ENCODE results near the gene AGRN. TPM values are rescaled to one million over a fixed set of nuclear protein-coding genes. Genes with fewer than 3 reads are reported as not detected.

AGRN gene
- total and polyA plus RNA-seq, 4 donors = 1.8 to 22.4 (median 16.9) TPM

DNA sequence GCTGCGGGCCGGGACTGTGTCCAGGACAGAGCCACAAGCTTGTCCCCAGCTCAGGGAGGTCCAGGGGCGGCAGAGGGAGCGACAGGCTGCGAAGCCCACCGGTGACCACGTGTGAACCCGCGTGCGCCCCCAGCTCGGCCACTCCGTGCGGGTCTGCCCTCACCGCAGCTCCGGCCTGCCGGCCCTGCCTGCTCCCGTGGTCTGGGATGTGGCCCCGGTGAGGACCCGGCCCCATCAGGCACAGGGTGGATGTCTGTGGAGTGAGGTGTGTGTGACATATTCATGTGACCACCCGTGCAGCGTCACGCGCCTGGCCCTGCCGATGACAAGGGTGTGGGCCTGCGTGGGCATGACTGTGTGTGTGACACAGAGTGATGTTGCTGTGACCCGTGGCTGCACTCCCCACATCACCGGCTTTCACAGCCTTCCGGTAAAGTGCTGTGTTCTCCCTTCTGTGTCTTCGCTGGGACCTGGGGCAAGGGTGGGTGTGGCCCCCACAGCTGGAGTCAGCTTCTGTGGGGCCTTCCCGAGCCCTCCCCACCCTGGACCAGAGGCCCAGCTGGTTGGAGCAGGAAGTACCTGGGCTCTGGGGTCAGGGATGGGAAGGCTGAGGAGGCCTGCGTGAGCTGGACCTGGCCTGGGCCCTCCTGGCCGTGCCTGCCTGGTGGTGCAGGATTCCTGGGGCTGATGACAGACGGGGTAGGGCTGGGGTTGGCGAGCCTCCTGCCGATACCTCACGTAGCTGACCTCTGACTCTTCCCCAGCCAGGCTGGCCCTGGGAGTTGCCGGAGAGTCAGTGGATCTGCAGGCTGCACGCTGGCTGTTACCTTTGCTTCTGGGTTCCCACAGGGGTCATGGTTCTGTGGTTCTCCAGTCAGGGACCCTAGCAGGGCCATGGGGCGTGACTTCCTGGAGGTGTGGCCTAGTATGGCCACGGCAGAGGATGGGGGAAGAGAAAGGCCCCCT lies 50.1 kb downstream of the AGRN start:
- no peaks in the 10 kb centered on the region for H3K36me3 ChIP-seq (ENCODE audit: control insufficient read depth in 4 of 4, insufficient read depth in 3 of 4, low read depth in 1 of 4, low read length in 3 of 4)
- H3K9ac ChIP-seq (ENCODE audit: low read depth in 1 of 2, low read length in 2 of 2) = no peak overlapping the region
- 63% methylated on average over 40 of the region's 40 CpGs for WGBS
- no peak for DNase-seq (ENCODE audit: low spot score)
- H3K27ac ChIP-seq (ENCODE audit: low read depth in 1 of 2, low read length in 2 of 2) = no peak overlapping the region
- H3K4me3 ChIP-seq (ENCODE audit: low read depth in 1 of 3, low read length in 3 of 3) = peak overlapping the region in 1 of 3 donors; percentile 44
- peaks cover 0 to 9% (median 6%) of the 10 kb centered on the region in 4 donors for H3K4me1 ChIP-seq (ENCODE audit: control insufficient read depth in 4 of 4, insufficient read depth in 4 of 4, low read length in 3 of 4)
- TF ChIP-seq FOXA1 (IDR thresholded peaks at IDR 0.05) (no peak), HNF4A (conservative IDR thresholded peaks at IDR 0.05) (no peak), GABPA (IDR thresholded peaks at IDR 0.05 in 1 of 2, conservative IDR thresholded peaks at IDR 0.05 in 1 of 2) (no peak)
- TF ChIP-seq, protein P1, sequence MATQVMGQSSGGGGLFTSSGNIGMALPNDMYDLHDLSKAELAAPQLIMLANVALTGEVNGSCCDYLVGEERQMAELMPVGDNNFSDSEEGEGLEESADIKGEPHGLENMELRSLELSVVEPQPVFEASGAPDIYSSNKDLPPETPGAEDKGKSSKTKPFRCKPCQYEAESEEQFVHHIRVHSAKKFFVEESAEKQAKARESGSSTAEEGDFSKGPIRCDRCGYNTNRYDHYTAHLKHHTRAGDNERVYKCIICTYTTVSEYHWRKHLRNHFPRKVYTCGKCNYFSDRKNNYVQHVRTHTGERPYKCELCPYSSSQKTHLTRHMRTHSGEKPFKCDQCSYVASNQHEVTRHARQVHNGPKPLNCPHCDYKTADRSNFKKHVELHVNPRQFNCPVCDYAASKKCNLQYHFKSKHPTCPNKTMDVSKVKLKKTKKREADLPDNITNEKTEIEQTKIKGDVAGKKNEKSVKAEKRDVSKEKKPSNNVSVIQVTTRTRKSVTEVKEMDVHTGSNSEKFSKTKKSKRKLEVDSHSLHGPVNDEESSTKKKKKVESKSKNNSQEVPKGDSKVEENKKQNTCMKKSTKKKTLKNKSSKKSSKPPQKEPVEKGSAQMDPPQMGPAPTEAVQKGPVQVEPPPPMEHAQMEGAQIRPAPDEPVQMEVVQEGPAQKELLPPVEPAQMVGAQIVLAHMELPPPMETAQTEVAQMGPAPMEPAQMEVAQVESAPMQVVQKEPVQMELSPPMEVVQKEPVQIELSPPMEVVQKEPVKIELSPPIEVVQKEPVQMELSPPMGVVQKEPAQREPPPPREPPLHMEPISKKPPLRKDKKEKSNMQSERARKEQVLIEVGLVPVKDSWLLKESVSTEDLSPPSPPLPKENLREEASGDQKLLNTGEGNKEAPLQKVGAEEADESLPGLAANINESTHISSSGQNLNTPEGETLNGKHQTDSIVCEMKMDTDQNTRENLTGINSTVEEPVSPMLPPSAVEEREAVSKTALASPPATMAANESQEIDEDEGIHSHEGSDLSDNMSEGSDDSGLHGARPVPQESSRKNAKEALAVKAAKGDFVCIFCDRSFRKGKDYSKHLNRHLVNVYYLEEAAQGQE (IDR thresholded peaks at IDR 0.05) = no peak
- TF ChIP-seq, protein P2, sequence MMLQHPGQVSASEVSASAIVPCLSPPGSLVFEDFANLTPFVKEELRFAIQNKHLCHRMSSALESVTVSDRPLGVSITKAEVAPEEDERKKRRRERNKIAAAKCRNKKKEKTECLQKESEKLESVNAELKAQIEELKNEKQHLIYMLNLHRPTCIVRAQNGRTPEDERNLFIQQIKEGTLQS (IDR thresholded peaks at IDR 0.05) = no peak
- TF ChIP-seq, protein P3, sequence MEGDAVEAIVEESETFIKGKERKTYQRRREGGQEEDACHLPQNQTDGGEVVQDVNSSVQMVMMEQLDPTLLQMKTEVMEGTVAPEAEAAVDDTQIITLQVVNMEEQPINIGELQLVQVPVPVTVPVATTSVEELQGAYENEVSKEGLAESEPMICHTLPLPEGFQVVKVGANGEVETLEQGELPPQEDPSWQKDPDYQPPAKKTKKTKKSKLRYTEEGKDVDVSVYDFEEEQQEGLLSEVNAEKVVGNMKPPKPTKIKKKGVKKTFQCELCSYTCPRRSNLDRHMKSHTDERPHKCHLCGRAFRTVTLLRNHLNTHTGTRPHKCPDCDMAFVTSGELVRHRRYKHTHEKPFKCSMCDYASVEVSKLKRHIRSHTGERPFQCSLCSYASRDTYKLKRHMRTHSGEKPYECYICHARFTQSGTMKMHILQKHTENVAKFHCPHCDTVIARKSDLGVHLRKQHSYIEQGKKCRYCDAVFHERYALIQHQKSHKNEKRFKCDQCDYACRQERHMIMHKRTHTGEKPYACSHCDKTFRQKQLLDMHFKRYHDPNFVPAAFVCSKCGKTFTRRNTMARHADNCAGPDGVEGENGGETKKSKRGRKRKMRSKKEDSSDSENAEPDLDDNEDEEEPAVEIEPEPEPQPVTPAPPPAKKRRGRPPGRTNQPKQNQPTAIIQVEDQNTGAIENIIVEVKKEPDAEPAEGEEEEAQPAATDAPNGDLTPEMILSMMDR (IDR thresholded peaks at IDR 0.05; ENCODE audit: low read depth, low read length, missing input control) = no peak
- H3K9me3 ChIP-seq (ENCODE audit: control insufficient read depth in 4 of 4, low read length in 3 of 4) = no peaks in the 10 kb centered on the region
- peaks cover 0 to 5% (median 0%) of the 10 kb centered on the region in 4 donors for H3K27me3 ChIP-seq (ENCODE audit: control insufficient read depth in 4 of 4, insufficient read depth in 4 of 4, low read length in 3 of 4)

DNA sequence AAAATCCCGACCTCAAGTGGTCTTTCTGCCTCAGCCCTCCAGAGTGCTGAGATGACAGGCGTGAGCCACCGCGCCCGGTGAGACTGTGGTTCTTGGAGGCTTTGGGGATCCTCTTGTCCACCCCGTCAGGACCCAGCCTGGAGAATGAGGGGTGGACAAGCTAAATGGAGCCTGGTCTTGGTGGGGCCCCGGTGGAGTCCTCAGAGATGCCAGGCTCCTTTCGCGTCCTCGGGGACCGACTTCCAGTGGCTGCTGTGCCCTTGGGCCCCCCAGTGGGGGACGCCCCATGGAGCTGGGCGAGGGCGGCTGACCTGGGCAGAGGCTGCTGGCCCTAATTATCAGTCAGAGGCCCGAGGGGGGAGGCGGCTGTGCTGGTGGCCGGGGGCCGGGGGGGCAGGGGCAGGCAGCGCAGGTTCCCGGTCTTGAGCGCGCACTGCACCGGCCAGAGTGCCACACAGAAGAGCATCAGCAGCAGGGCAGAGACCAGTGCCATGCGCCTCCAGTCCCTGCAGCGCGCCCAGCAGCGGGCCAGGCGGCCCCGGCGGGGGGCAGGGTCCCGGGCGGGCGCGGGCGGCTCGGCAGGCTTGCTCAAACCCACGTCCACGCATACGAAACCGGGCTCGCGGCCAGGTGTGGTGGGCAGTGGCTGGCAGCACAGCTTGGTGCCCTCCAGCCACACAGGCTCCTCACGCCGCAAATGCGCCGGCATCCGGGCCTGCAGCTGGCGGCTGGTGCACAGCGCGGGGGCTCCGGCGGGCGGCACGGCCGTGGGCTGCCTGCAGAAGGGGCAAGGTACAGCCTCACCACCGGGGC lies 51.8 kb downstream of the AGRN start:
- WGBS = 86% methylated on average over 56 of the region's 56 CpGs
- Histone ChIP-seq H3K9me3 (ENCODE audit: control insufficient read depth in 4 of 4, low read length in 3 of 4) (no peaks in the 10 kb centered on the region), H3K36me3 (ENCODE audit: control insufficient read depth in 4 of 4, insufficient read depth in 3 of 4, low read depth in 1 of 4, low read length in 3 of 4) (no peaks in the 10 kb centered on the region), H3K27me3 (ENCODE audit: control insufficient read depth in 4 of 4, insufficient read depth in 4 of 4, low read length in 3 of 4) (peaks cover 0 to 5% (median 0%) of the 10 kb centered on the region in 4 donors), H3K9ac (ENCODE audit: low read depth in 1 of 2, low read length in 2 of 2) (no peak overlapping the region), H3K4me1 (ENCODE audit: control insufficient read depth in 4 of 4, insufficient read depth in 4 of 4, low read length in 3 of 4) (peaks cover 0 to 9% (median 6%) of the 10 kb centered on the region in 4 donors), H3K4me3 (ENCODE audit: low read depth in 1 of 3, low read length in 3 of 3) (no peak overlapping the region), H3K27ac (ENCODE audit: low read depth in 1 of 2, low read length in 2 of 2) (no peak overlapping the region)
- TF ChIP-seq, protein P4, sequence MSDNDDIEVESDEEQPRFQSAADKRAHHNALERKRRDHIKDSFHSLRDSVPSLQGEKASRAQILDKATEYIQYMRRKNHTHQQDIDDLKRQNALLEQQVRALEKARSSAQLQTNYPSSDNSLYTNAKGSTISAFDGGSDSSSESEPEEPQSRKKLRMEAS (IDR thresholded peaks at IDR 0.05) = no peak
- TF ChIP-seq RAD21 (IDR thresholded peaks at IDR 0.05) (no peak), JUND (IDR thresholded peaks at IDR 0.05) (no peak), HNF4A (conservative IDR thresholded peaks at IDR 0.05) (no peak), FOXA2 (IDR thresholded peaks at IDR 0.05) (no peak), YY1 (IDR thresholded peaks at IDR 0.05) (no peak)
- TF ChIP-seq, protein P2 (IDR thresholded peaks at IDR 0.05) = no peak
- TF ChIP-seq, protein P3 (IDR thresholded peaks at IDR 0.05; ENCODE audit: low read depth, low read length, missing input control) = no peak
- TF ChIP-seq, protein P5, sequence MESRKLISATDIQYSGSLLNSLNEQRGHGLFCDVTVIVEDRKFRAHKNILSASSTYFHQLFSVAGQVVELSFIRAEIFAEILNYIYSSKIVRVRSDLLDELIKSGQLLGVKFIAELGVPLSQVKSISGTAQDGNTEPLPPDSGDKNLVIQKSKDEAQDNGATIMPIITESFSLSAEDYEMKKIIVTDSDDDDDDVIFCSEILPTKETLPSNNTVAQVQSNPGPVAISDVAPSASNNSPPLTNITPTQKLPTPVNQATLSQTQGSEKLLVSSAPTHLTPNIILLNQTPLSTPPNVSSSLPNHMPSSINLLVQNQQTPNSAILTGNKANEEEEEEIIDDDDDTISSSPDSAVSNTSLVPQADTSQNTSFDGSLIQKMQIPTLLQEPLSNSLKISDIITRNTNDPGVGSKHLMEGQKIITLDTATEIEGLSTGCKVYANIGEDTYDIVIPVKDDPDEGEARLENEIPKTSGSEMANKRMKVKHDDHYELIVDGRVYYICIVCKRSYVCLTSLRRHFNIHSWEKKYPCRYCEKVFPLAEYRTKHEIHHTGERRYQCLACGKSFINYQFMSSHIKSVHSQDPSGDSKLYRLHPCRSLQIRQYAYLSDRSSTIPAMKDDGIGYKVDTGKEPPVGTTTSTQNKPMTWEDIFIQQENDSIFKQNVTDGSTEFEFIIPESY (IDR thresholded peaks at IDR 0.05) = no peak
- no peak for DNase-seq (ENCODE audit: low spot score)
